HG03045 (cell line): ENCODE data around the gene SQOR.

ENCODE experiments used
- ATAC-seq: cut with Tn5 transposase; IDR thresholded peaks from one replicate; pipeline ENCODE4 v1.9.1; 2021; ENCODE audit warnings: mild to moderate bottlenecking, moderate library complexity; ENCODE audit not compliant: unreplicated experiment

SQOR gene

GRCh38 chr15:45657764-45658545 is 23.1 kb downstream of the SQOR start:
- no peak for ATAC-seq

- ATAC-seq: no peak
These were observed 25.6 kb downstream of the SQOR start for GRCh38 chr15:45660231-45660979.

- ATAC-seq: no peak
These were observed 27.5 kb downstream of the SQOR start for GRCh38 chr15:45662375-45662774.

- ATAC-seq: no peak
These were observed 29.6 kb downstream of the SQOR start for GRCh38 chr15:45664451-45664850.

GRCh38 chr15:45665261-45665660 is 30.4 kb downstream of the SQOR start:
- ATAC-seq: no peak

GRCh38 chr15:45666119-45666875 is 31.5 kb downstream of the SQOR start:
- ATAC-seq: no peak

GRCh38 chr15:45667002-45667401 is 32.2 kb downstream of the SQOR start:
- ATAC-seq: no peak

- no peak for ATAC-seq
These were observed 33.6 kb downstream of the SQOR start for GRCh38 chr15:45668386-45668785.

GRCh38 chr15:45669422-45669821 is 34.6 kb downstream of the SQOR start:
- no peak for ATAC-seq

- no peak for ATAC-seq
These were observed 35.3 kb downstream of the SQOR start for GRCh38 chr15:45670091-45670490.

GRCh38 chr15:45670511-45670910 is 35.7 kb downstream of the SQOR start:
- no peak for ATAC-seq

- no peak for ATAC-seq
These were observed 39.8 kb downstream of the SQOR start for GRCh38 chr15:45674677-45675076.

GRCh38 chr15:45677797-45678196 is 43.0 kb downstream of the SQOR start:
- ATAC-seq: no peak

GRCh38 chr15:45678459-45679178 is 43.8 kb downstream of the SQOR start:
- ATAC-seq: no peak

- no peak for ATAC-seq
These were observed 49.7 kb downstream of the SQOR start for GRCh38 chr15:45684533-45684932.

GRCh38 chr15:45689616-45690015 is 54.8 kb downstream of the SQOR start:
- ATAC-seq: no peak

GRCh38 chr15:45690581-45691260 is 55.9 kb downstream of the SQOR start:
- no peak for ATAC-seq

- no peak for ATAC-seq
These were observed 66.3 kb downstream of the SQOR start for GRCh38 chr15:45701108-45701507.

GRCh38 chr15:45702041-45702440 is 67.2 kb downstream of the SQOR start:
- ATAC-seq: no peak

- ATAC-seq: no peak
These were observed 69.0 kb downstream of the SQOR start for GRCh38 chr15:45703670-45704328.
